ENCODE measurements around the gene FXYD5. TPM values are rescaled to one million over a fixed set of nuclear protein-coding genes. Genes with fewer than 3 reads are reported as not detected.

Gene FXYD5
- total and polyA plus RNA-seq, 2 donors (not counting 3 experiments of a cell fraction or from before 2014, with no cell fraction given), result 223 to 290 TPM

GRCh38 chr19:35209646-35210045 is 55.1 kb downstream of the FXYD5 start:
- CTCF ChIA-PET, result no interaction called here
- POLR2A ChIA-PET, result no interaction called here

More at GRCh38 chr19:35209646-35210045, 55.1 kb downstream of the FXYD5 start:
- Histone ChIP-seq H3K4me2 (ENCODE audit: insufficient read depth, low read length) (no peak overlapping the region), H3K4me3 (replicated peaks in 1 of 3; ENCODE audit: insufficient read depth in 1 of 3, low read depth in 1 of 3, low read length in 3 of 3) (no peak overlapping the region), H4K20me1 (replicated peaks; ENCODE audit: control insufficient read depth, extremely low read depth, insufficient read depth, low read length) (no peaks in the 10 kb centered on the region), H3K27me3 (ENCODE audit: control insufficient read depth in 2 of 2, insufficient read depth in 2 of 2, low read length in 2 of 2) (peaks cover 0 to 2% of the 10 kb centered on the region in 2 experiments), H3K4me1 (ENCODE audit: control insufficient read depth, extremely low read depth, insufficient read depth, low read length) (peaks cover 16% of the 10 kb centered on the region), H3K9ac (replicated peaks; ENCODE audit: extremely low read depth, insufficient read depth, low read length) (no peak overlapping the region), H3K79me2 (ENCODE audit: control insufficient read depth, insufficient read depth, low read length) (no peaks in the 10 kb centered on the region), H3K36me3 (ENCODE audit: control insufficient read depth in 2 of 2, extremely low read depth in 1 of 2, insufficient read depth in 2 of 2, low read length in 2 of 2) (no peaks in the 10 kb centered on the region), H2AFZ (ENCODE audit: low read depth, low read length) (no peak overlapping the region), H3K9me1 (replicated peaks; ENCODE audit: control insufficient read depth, extremely low read depth, insufficient read depth, low read length) (no peaks in the 10 kb centered on the region), H3K27ac (ENCODE audit: insufficient read depth, low read depth, low read length) (no peak overlapping the region), H3K9me3 (replicated peaks; ENCODE audit: control insufficient read depth, insufficient read depth, low read length) (no peaks in the 10 kb centered on the region)
- intact Hi-C loops (cut with micrococcal nuclease), result loop anchor here (5.0 kb wide), 1 partner anchor 58 kb away; the partner anchor contains the start of gene USF2
- no peak for FAIRE-seq
- dilution Hi-C loops (cut with MboI; ENCODE audit: extremely low pct_ligation_motif_present, low sequenced_read_pairs), result no loop called here
- no TSS peak for BruUV-seq (replicated peaks)
- no peak for DNase-seq (ENCODE audit: low read depth, low spot score)
- TF ChIP-seq POLR2A (IDR thresholded peaks at IDR 0.05; ENCODE audit: low read depth, low read length) (no peak), EZH2 (IDR thresholded peaks at IDR 0.05; ENCODE audit: borderline replicate concordance, low read depth, low read length, severe bottlenecking) (no peak), JUN (IDR thresholded peaks at IDR 0.05; ENCODE audit: borderline replicate concordance, insufficient read depth, insufficient read length, low read depth) (no peak), FOS (IDR thresholded peaks at IDR 0.05; ENCODE audit: borderline replicate concordance, insufficient read depth, low read length) (no peak), GATA2 (IDR thresholded peaks at IDR 0.05; ENCODE audit: insufficient read depth, insufficient read length, low read depth, low read length) (no peak), MYC (IDR thresholded peaks at IDR 0.05; ENCODE audit: low read depth, low read length) (no peak), POLR2AphosphoS5 (IDR thresholded peaks at IDR 0.05; ENCODE audit: insufficient read depth, low read depth, low read length) (no peak), MAX (IDR thresholded peaks at IDR 0.05; ENCODE audit: insufficient read depth, insufficient read length) (no peak), CTCF (IDR thresholded peaks at IDR 0.05; ENCODE audit: extremely low read depth in 1 of 2, insufficient read depth in 1 of 2, low read depth in 1 of 2, low read length in 2 of 2) (no peak)

All from endothelial cell of umbilical vein (primary cell).